ENCODE data around the gene INS.

The INS gene

DNA sequence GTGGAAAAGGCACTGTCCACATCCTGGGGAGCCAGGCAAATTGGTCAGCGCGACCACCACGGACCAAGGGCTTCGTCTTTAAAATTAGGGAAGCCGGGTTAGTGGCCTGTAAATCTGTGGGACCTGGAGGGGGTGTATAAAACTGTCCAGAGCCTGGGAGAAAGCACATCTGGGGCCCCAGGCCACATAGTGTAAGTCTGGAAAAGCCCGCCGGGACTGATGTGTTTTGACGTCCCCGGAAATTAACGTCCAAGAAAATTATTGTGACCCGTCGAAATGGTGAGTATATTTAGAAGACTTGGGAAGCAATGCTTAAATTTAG, 17.6 kb downstream of the INS start:
- DNase-seq = no peak

DNA sequence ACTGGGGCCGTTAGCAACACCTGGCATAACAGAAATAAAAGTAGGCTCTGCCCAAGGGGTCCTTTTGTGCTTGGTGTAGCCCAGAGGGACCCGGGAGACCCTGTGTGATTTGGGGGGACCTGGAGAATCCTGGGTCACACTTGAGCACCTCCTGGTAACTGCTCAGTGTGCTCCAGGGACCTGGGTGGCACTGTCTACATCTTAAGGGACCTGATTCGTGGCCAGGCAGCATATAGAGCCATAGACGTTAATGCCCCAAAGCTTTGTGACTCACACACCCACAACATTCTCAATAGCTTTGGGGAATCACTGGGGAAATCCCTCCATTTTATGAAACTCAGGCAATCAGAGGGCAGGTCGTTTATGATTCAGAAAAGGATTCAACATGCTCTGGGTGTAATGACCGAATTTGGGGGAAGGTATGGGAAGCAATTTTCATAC, 18.2 kb downstream of the INS start:
- peak; percentile 72 for DNase-seq

DNA sequence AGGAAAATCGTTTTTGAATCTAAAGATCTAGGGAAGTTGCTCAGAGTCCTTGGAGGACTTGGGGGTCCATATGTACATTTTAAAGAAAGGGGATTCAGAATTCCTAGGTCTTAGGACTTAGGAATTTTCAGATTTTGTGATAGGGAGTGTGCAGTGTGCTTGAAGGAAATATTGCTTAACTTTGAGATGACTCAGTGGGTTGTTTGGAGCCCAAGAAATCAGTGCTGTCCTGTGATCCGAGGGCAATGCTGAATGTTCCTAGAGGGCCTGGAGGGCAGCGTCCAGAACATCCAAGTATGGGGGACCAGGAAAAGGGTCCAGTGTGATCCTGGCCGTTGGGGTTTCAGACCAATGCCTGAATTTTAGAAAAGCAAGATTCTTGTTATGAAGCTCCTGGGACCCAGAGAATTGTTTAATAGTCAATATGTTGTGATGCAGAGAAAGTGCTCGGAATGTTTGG, 18.7 kb downstream of the INS start:
- no peak for DNase-seq

DNA sequence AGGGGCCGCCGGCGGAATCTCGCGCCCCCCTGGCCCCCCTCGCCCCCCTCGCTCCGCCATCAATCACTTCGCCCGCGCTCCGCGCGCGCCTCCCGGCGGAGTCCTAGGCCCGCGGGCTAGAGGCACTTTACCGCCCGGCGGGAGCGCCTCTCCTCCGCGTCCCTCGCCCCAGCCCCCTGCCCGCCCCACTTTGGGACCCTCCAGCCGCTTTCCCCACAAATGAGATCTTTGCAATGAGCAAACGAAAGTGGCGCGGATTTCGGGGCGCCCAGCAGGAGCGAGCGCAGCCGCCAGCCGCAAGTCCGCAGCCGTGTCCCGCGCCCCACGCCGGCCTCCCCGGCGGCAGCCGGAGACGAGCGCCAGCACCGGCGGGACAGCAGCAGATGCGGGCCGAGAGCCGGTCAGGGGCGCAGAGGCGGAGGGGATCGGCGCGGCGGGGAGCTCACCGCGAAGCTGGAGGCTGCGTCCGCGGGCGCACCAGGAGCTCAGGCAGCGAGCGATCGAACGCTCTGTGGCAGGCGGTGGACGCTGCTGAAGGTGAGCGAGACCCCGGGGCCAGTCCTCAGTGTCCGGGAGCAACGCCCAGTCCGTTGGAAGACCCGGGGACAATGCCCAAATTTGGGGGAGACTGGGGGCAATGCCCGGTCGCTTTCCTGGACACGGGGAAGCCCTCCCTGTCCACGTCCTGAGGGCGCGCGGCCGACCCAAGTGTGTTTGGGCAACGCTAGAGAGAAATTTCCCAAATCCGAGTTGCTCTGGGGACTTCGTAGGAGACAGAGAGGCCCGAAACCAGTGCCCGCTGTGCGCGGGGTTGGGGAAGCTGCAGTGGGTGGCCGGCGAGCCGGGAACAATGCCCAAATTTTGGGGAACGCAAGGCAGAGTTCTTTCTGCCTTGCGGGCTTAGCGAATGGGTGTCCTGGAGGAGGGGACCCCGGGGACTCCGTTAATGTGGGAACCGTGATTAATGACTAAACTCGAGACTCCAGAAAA, 20.3 kb downstream of the INS start:
- no peak for DNase-seq

DNA sequence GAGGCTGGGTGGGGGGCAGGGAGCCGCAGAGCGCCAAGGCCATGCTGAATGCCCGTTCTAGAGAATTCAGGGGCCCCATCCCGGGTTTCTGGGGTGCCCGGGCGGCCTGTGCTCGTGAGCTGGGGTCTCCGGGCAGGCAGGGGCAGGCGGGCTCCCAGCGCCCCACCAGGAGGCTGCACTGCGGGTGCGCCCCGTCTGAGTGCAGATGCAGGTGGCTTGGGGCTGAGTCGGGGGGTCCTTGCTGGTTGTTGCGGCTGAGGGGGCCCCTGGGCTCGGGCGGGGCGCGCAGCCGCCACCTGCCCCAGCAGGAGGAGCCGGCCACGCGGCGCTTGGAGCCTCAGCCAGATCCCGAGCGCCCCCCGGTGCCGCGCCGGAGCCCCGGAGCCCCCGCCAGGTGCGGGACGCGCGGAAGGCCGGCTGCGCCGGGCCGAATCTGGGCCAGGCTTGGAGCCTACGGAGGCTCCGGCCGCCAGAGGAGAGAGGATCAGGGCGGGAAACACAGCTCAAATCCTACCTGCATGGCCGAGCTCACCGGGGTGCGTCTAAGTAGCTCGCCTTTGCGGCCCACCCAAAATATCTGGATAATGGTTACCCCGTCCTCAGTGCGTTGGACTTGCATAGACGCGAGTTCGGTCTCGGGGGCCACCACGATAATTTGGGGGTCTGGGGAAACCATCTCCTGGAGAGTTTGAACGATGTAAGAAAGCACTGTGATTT, 21.2 kb downstream of the INS start:
- DNase-seq = no peak

DNA sequence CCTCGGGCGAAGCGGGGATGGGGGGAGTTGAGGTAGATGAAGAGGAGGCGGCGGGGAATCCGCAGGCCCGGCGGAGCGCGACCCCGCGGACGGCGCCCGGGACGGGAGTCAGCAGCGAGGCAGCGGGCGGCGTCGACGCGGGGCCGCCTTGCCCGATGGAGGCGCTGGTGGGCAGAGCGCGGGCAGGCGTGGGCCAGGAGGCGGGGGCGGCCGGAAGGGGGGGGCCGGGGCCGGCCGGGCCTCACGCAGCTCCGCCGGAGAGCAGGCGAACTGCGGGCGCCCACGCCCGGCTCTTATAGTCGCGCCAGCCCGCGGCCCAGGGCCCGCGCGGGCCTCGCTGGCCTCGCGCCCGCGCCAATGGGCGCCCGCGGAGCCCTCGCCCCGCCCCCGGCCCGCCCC, 21.9 kb downstream of the INS start, which contains the start of gene IGF2:
IGF2 (minus strand) TSS at position 267 of the 399 bp plus-strand sequence. CDS start 3,866 bp downstream, outside the sequence.
- DNase-seq = no peak

DNA sequence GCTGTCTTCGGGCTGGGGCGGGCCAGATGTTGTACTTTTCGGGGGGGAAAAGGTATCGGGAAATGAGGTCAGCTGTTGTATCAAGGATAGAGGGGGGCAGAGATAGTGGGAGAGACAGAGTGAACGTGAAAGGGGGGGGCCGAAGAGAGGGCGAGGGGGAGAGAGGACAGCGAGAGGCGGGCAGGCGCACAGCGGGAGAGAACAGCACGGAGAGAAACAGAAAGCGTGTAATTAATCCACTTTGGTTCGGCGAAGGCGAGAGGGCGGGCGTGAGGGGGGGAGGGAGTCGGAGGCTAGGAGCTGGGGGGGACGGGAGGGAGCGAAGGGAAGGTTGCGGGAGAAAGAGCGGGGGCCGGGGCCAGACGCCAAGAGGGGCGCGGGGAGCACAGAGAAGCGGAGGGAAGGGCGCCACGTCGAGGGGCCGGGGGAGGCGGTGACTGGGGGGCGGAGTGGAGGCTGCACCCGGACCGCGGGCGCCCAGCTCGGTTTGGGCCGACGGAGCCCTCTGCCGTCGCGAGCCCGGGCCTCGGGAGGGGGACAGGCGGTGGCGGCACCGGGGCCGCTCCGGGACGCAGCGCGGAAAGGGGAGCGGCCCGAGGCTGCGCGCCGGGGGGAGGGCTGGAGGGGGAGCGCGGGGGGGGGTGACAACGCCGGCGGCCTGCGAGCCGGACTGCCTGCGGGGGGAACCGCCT, 22.4 kb downstream of the INS start:
- no peak for DNase-seq

DNA sequence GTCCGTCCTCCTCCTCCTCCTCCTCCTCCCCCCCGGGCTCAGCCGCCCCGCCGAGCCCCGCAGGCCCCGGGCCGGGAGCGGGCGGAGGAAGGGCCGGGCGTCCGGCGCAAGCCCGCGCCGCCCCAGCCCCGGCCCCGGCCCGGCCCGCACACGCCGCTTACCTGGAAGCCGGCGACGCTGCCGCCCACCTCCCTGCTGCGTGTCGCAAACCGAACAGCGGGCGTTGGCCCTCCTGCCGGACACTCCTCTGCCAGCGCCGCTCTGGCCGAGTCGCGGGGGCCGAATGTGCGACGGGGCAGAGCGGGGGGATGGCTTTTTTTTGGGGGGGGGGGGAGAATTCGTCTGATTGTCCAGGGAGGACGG, 23.0 kb downstream of the INS start:
- DNase-seq = no peak

DNA sequence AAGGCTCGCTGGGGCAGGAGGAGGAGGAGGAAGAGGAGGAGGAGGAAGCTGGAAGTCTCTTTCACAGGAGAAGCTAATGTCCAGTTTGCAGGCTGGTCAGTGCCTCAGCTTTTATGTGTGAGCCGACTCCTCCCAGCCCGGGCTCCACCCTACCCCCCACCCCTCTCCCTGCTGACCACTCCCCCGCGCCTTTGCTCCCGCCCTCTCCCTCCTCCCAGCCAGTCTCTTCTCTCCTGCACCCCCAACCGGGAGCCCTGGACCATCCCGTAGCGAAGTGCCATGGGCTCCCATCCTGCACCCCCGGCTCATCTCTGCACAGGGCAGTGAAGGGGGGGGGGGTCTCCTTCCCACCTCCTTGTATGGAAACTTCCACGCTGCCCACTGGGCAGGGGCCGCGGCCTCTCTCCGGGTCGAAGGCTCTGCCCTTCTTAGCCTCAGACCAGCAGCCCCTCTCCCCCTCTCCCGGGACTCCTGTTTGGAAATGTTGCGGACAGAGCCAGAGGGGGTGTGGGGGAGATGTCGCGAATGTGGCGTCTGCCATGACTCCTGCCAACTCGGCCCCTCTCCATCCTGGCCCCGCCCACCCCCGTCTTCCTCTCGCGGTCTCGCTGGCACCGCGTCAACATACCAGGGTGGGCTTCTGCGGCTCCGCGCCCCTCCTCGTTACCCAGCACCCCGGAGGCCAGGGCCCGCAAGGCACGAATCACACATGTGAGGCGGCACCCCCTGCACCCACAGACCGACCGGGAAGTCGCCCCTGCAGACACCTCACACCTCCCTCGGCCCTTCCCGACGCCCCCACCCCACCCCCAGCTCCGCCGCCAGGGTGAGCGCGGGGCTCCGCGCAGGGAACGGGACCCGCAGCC, 23.6 kb downstream of the INS start:
- no peak for DNase-seq

DNA sequence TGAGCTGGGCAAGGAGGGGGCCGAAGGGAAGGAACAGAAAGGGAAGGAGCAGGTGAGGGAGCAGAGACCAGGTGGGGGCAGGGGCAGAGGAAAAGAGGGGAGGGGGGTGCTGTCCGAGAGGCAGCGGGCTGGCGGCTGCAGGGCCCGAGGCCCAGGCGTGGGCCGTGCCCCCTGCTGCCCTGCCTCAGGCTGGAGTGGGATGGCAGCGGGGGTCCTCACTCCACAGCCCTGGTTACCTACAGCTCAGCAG, 24.1 kb downstream of the INS start:
- DNase-seq = no peak

DNA sequence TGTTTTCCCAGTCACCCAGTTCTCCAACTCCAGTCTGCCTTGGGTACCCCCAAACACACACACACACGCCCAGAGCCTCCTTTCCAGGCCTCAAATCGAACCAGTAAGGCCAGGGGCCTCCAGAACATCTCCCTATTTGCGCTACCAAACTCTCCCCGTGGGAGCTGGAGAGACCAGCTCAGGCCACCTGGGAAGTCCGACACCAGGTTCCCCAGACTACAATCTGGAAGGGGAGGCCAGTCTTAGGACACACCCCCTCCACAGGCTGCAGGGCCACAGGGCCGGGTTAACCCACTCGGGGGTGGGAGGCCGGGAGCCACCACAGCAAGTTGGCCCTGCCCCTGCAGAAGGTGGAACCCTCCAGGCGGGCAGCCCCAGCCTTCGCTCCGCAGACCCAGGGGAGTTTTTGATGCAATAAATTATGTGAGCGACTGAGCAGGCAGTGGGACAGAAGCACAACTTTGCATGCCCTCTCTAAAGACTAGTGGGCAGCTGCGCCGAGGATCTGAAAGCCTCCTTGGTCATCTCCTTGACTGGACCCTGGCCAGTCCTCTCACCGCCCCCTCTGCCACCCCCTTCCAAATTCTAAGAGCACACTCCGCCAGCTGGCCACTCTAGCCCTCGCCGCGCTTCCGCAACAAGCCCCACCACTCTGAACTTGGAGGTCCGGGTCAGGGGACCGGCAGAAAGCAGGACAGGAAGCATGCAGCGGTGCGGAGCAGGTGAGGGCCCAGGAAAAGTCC, 24.6 kb downstream of the INS start:
- no peak for DNase-seq

DNA sequence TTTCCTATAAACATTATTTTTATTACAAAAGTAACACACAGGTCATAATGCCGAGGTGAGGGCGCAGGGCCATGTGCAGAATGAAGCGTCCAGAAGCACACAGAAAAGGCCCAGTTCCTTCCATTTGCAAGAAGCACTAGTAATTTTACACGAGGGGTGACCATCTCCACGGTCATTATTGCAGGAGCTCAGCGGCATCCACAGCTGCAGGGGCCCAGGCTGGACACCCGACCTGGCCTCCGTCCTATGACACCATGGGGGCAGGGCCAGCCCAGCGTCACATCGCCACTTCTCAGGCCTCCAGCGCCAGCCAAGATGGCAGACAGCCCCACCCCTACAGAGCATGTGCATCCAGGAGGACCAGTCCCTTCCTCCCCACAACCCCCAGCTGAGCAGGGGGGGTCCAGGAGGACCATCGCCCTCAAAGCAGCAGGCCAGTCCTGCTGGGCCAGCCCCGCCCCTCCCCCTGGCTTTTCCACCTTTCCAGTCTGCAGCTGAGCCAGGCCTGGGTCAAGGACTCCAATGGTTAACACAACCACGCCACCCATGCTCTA, 25.3 kb downstream of the INS start:
- DNase-seq = no peak

DNA sequence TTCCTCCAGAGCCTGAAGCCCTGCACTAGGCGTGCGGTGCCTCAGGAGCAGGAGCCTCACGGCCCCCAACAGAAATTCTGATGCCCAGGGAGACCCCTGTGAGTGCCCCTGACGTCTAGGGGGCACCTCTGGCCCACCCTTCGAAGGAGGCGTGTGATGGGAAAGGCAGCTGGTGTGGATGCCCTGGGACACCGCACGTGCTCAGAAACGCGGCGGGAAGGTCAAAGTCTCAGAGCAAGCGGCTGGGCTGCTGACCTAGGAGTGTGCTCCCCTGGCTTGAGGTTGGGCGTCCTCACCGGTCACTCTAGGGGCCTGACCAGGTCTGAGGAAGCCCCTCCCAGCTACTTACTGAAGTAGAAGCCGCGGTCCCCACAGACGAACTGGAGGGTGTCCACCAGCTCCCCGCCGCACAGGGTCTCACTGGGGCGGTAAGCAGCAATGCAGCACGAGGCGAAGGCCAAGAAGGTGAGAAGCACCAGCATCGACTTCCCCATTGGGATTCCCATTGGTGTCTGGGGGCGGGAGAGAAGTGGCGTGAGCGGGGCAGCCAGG, 25.9 kb downstream of the INS start:
- DNase-seq = no peak

DNA sequence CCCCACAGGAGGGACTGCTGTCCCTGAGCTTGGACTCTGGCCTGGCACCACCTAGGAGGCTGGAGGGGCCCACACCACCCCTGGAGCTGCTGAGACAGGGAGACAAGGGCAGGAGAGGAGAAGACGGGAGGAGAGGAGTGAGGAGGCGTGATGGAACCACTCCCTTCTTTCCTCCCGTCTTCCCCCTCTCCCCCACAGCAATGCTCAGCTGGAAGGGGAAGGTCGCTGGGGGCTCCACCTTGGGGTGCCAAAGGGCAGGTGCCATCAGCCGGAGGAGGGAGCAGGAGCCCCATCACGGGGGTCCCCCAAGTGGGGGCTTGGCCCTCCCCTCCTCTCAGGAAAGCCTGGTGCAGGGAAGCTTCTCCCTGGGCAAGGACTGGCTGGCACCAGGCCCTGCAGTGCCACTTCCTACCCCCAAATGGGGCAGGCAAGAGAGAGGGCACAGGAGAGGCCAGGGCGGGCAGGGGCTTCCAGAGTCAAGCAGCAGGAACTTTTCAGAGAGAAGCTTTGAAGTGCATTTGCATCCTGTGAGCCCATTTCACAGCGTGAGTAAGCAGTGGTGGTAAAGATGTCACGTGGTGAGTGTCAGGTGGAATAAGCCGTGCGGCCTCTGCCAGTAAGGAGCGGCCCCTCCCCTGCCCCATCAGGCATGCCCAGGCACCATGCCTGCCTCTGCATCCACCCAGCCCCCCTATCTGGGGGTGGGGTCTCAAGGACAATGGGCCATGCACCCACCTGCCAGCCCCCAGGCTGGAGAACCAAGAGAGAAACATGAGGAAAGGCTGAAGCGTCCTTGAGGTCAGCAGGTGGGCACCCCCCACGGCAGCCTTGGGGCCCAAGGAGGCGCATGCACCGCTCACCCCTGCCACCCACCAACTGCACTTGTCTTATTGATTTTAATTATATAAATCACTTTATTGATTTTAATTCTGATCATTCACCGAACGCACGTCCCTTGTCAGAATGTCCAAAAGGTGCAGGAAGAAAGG, 26.7 kb downstream of the INS start:
- DNase-seq = no peak

DNA sequence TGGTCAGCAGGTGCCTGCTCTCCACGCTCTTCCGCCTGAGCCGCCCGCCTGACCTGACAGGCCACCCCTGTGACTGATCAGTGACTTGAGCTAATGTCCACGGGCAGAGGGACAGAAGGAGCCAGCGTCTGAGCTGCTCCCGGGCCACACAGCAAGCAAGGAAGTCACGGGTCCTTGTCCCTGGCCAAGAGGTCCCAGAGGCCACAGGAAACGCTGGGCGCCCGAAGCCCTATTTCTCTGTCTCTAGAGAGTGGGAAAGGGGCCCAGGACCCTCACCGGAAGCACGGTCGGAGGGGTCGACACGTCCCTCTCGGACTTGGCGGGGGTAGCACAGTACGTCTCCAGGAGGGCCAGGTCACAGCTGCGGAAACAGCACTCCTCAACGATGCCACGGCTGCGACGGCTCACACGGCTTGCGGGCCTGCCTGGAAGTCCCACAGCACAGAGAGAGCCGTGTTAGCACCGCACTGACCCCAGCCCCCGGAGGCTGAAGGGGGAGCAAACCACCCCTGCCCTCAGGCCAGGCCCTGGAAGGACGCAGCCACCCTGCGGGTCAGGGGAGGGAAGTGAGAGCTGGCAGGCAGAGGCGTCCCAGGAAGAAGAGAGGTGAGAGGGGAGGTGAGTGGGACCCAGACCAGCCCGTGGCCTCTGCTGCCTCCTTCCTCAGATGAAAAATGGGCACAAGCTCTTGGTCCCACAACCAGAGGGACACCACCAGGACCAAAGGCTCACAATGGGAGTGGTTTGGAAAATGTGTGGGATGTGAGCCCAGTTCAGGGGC, 27.6 kb downstream of the INS start:
- no peak for DNase-seq

DNA sequence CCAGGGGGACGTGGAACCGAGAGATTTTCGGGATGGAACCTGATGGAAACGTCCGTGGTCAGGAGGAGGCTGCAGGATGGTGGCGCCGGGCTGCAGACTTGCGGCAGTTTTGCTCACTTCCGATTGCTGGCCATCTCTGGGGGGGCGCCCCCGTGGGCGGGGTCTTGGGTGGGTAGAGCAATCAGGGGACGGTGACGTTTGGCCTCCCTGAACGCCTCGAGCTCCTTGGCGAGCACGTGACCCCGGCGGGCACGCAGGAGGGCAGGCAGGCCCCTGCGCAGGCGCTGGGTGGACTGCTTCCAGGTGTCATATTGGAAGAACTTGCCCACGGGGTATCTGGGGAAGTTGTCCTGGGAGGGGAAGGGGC, 28.2 kb downstream of the INS start:
- no peak for DNase-seq

DNA sequence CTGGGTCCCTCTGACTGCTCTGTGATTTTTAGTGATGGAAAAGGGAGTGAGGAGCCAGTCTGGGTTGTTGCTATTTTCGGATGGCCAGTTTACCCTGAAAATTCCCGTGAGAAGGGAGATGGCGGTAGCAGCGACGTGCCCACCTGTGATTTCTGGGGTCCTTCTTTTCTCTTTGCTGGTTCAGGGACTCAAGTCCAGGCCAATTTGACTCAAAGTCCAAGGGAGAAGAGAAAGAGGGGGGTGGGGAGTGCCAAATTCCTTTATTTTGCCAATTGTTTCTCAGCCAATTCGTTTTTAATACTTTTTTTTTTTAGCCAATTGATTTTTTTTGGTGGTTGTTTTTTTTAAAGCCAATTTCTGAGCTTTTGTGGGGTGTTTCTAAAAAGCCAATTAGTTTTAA, 28.8 kb downstream of the INS start:
- no peak for DNase-seq

DNA sequence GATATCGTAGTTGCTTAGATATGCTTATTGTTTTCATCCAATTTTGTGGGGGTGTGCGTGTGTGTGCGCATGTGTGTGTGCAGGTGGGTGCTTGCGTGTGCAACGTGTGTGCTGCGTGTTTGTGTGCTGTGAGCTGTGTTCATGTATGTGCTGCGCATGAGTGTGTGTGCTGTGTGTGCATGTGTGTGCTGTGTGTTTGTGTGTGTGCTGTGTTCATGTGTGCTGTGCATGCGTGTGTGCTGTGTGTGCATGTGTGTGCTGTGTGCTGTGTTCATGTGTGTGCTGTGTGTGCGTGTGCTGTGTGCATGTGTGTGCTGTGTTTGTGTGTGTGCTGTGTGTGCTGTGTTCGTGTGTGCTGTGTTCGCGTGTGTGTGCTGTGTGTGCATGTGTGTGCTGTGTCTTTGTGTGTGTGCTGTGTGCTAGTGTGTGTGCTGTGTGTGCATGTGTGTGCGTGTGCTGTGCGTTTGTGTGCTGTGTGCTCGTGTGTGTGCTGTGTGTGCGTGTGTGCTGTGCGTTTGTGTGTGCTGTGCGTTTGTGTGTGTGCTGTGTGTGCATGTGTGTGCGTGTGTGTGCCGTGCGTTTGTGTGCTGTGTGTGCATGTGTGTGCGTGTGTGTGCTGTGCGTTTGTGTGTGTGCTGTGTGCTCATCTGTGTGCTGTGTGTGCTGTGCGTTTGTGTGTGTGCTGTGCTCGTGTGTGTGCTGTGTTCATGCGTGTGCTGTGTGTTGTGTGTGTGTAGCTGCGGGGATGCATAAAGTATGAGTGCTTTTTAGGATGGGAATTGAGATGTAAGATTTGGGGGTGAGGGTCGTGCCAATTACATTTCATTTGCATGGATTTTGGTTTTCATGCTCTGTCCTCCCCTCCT, 29.4 kb downstream of the INS start:
- DNase-seq = no peak

Measured in activated CD4-positive, alpha-beta T cell treated with anti-CD3 and anti-CD28 coated beads, Interleukin-2, Interleukin-6, amounts not matched to agents 100 ng/mL and 50 ng/mL, durations not matched to agents 16 hours and 8 hours (primary cell).